Parietal lobe (tissue), 2 donors: ENCODE measurements around the gene SWI5. TPM values are rescaled to one million over a fixed set of nuclear protein-coding genes. Genes with fewer than 3 reads are reported as not detected.
A peak's percentile ranks its signal among the peaks of the same experiment; 100 is the strongest.

ENCODE experiments used
- small RNA-seq: library from RNA; depleted of rRNA; stranded (forward); fragments of <200 nt; gene quantifications from one replicate; pipeline ENCODE3, GENCODE V24; 2014; ENCODE audit warnings: low replicate concordance
- total RNA-seq: library from RNA; depleted of rRNA; stranded (reverse); fragments of >200 nt; gene quantifications from one replicate; pipeline ENCODE4 v1.2.3, GENCODE V29; 2014

The SWI5 gene
- 6.6 TPM for total RNA-seq

GRCh38 chr9:128276008-128276573 is at the start of gene SWI5:
Gene SWI5 (plus strand): TSS chr9:128276276.

GRCh38 chr9:128275198-128276007 is 673 bp upstream of the SWI5 start, which contains the start of gene GOLGA2:
Gene GOLGA2 (minus strand): TSS chr9:128276007. CDS start chr9:128275976, 31 bp downstream.

GRCh38 chr9:128322404-128323211 is 46.5 kb downstream of the SWI5 start, which contains the start of the genes COQ4 and TRUB2:
Gene COQ4 (plus strand): TSS chr9:128322839. CDS start chr9:128322859, 20 bp downstream.
Gene TRUB2 (minus strand): TSS chr9:128322447. CDS start chr9:128322408, 39 bp downstream.

Small RNA genes lying within 50 kb of the gene (small RNA-seq; reads per million reads assigned to genes)
- gene MIR199B (23.7 reads per million, percentile 92 among the genes with 10 or more reads in this experiment), gene MIR3154 (not detected)

Other genes with a start within 250 kb of the SWI5 start
- gene NAIF1, start 209.0 kb upstream of the SWI5 start, total RNA-seq, result 6.9 TPM
- gene SLC25A25, start 208.0 kb upstream of the SWI5 start, total RNA-seq, result 29.4 TPM
- gene PTGES2, start 148.5 kb upstream of the SWI5 start, total RNA-seq, result 49.1 TPM
- gene LCN2, start 126.8 kb upstream of the SWI5 start, total RNA-seq, result not detected
- 43.8 TPM for gene BBLN, start 116.0 kb upstream of the SWI5 start, total RNA-seq
- 56.3 TPM for gene CIZ1, start 84.7 kb upstream of the SWI5 start, total RNA-seq
- 145 TPM for gene DNM1, start 72.9 kb upstream of the SWI5 start, total RNA-seq
- 61.3 TPM for gene GOLGA2, start 269 bp upstream of the SWI5 start, total RNA-seq
- gene TRUB2, start 46.2 kb downstream of the SWI5 start, total RNA-seq, result 18.8 TPM
- 43.5 TPM for gene COQ4, start 46.6 kb downstream of the SWI5 start, total RNA-seq
- gene SLC27A4, start 64.3 kb downstream of the SWI5 start, total RNA-seq, result 24.7 TPM
- 16.0 TPM for gene URM1, start 95.1 kb downstream of the SWI5 start, total RNA-seq
- gene CERCAM, start 144.6 kb downstream of the SWI5 start, total RNA-seq, result 27.2 TPM
- gene ODF2, start 179.7 kb downstream of the SWI5 start, total RNA-seq, result 30.4 TPM
- gene GLE1, start 228.4 kb downstream of the SWI5 start, total RNA-seq, result 23.8 TPM